LHCN-M2 (cell line): ENCODE results near the gene C2. TPM values are rescaled to one million over a fixed set of nuclear protein-coding genes. Genes with fewer than 3 reads are reported as not detected.
"Not testable (repeated sequence)": the region's sequence is repeated elsewhere in the genome, so short reads cannot be mapped to it uniquely, and the experiment has no call there.

ENCODE experiments used
- DNase-seq: peaks from one replicate; pipeline ENCODE4 v3.0.0-alpha.2; 2012; ENCODE audit warnings: low read depth
- total RNA-seq: library from RNA; depleted of rRNA; stranded (reverse); fragments of >200 nt; gene quantifications from 2 replicates; pipeline ENCODE4 v1.2.3, GENCODE V29; 2014

Gene C2
- total RNA-seq, 1 experiment from 2014 or later: 0.86 TPM

DNA sequence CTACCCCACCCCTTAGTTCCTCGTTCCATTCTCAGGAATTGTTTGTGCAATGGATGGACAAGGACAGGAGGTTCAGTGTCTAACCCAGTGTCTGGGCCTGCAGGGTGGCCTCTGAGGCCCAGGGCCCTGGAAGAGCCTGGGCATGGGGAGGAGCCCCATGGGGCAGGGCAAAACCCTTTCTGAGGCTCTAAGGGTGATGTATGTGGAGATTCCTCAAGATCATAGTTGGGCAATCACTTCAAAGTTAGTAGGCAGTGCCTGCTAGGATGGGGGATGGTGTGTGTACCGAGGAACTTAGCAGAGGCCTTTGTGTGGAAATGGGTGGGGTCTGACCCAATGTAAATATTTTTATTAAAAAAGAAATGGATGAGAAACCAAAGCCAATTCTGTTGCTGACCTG, 6.7 kb upstream of the C2 start:
- no peak for DNase-seq

DNA sequence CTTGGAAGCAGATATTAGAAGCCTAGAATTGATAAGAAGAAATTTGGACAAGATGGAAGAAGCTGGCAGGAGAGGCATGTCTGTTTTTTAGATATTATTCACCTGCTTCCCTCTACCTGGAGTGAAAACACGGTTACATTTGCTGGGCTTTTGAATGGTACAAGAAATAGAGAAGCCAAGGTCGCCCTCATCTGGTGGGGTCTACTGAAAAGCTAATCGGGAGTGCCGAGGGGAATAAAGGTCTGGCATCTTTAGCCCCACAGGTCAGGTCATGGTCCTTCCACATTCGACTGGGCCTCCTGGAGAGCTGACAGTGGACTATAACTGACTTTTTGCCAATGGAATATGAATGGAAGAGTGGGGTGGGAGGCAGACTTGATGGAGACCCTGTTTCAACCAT, 4.6 kb upstream of the C2 start:
- DNase-seq: no peak

- DNase-seq: no peak
These were observed 550 bp downstream of the C2 start for GRCh38 chr6:31927863-31928671.

- no peak for DNase-seq
These were observed 1.1 kb downstream of the C2 start for GRCh38 chr6:31928672-31928939.

GRCh38 chr6:31930962-31931361, 3.4 kb downstream of the C2 start:
- DNase-seq: no peak

DNA sequence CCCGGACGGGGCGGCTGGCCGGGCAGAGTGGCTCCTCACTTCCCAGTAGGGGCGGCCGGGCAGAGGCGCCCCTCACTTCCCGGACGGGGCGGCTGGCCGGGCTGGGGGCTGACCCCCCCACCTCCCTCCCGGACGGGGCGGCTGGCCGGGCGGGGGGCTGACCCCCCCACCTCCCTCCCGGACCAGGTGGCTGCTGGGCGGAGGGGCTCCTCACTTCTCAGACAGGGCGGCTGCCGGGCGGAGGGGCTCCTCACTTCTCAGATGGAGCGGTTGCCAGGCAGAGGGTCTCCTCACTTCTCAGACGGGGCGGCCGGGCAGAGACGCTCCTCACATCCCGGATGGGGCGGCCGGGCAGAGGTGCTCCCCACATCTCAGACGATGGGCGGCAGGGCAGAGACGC, 4.6 kb downstream of the C2 start:
- DNase-seq: not testable (repeated sequence)

- no peak for DNase-seq
These were observed 6.0 kb downstream of the C2 start for GRCh38 chr6:31933537-31933936.

DNA sequence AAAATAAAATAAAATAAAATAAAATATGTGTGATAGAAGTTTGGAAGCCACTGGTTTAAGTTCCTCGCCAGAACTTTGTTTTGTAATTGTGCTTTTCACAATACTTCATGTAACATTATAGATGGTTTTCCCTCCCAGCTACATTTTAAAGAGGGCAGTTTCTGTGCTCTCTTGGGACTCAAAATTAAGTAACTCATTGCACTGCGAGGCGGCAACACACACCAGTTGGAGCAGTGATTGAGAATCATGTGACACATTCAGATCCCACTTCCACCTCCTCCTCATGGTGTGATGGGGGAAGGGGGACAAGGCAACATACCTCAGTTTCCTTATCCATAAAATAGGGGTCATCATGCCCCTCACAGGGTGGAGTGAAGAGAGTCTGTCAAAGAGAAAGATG, 7.5 kb downstream of the C2 start:
- no peak for DNase-seq

DNA sequence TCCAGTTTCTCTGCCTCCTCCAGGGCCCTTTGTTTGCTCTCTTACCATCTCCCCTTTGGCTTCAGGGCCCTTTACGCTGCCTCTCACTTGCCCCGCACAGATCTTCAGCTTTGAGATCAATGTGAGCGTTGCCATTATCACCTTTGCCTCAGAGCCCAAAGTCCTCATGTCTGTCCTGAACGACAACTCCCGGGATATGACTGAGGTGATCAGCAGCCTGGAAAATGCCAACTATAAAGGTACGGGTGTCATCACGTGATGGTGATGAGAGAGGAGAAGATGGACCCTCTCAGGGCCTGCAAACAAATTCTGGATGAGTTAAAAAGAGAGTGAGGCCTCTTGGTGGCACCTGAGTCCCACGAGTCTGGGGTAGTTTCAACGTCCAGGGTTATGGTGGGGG, 8.3 kb downstream of the C2 start:
- DNase-seq: no peak

- DNase-seq: peak; percentile 50
These were observed 12.7 kb downstream of the C2 start for GRCh38 chr6:31940256-31940664.

GRCh38 chr6:31943742-31944141, 16.2 kb downstream of the C2 start:
- DNase-seq: no peak

- no peak for DNase-seq
These were observed 17.6 kb downstream of the C2 start for GRCh38 chr6:31945154-31945506.

DNA sequence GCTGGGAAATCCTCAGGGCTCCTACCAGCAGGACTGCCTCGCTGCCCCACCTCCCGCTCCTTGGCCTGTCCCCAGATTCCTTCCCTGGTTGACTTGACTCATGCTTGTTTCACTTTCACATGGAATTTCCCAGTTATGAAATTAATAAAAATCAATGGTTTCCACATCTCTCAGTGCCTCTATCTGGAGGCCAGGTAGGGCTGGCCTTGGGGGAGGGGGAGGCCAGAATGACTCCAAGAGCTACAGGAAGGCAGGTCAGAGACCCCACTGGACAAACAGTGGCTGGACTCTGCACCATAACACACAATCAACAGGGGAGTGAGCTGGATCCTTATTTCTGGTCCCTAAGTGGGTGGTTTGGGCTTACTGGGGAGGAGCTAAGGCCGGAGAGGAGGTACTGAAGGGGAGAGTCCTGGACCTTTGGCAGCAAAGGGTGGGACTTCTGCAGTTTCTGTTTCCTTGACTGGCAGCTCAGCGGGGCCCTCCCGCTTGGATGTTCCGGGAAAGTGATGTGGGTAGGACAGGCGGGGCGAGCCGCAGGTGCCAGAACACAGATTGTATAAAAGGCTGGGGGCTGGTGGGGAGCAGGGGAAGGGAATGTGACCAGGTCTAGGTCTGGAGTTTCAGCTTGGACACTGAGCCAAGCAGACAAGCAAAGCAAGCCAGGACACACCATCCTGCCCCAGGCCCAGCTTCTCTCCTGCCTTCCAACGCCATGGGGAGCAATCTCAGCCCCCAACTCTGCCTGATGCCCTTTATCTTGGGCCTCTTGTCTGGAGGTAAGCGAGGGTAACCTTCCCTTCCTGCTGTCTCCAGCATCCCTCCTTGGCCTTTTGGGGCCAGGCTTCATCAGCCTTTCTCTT, 18.2 kb downstream of the C2 start, which contains the start of gene CFB:
Gene CFB, plus strand, starts transcription at position 589 of the 863 bp plus-strand sequence. Its CDS starts 127 bp downstream, at position 716.
- peak; percentile 69 for DNase-seq

GRCh38 chr6:31946370-31946885, 18.9 kb downstream of the C2 start:
- no peak for DNase-seq

DNA sequence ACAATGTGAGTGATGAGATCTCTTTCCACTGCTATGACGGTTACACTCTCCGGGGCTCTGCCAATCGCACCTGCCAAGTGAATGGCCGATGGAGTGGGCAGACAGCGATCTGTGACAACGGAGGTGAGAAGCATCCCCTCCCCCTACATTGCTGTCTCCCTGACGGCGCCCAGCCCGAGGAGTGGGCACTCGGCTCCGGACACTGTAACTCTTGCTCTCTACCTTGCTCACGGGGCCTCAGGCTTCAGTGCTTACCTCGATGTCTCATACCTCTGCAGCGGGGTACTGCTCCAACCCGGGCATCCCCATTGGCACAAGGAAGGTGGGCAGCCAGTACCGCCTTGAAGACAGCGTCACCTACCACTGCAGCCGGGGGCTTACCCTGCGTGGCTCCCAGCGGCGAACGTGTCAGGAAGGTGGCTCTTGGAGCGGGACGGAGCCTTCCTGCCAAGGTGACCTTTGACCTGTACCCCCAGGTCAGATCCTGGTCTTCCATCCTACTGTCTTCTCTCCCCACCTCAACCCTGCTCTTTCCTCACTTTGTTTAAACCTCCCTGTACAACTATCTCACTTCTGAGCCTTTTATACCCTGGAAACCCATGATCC, 19.7 kb downstream of the C2 start:
- DNase-seq: no peak

GRCh38 chr6:31947864-31948263, 20.3 kb downstream of the C2 start:
- DNase-seq: no peak

DNA sequence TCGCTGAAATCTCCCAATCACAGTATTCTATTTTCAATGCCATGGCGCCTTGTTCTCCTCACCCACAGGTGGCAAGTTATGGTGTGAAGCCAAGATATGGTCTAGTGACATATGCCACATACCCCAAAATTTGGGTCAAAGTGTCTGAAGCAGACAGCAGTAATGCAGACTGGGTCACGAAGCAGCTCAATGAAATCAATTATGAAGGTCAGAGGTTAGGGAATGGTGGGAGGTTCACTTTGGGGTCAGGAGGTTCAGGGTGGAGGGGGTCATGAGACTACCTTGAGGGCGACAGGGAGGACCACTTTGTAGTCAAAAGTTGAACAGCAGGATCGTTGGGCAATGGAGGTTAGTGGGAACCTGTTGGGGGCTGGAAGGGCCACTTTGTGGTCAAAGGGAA, 20.8 kb downstream of the C2 start:
- DNase-seq: no peak

GRCh38 chr6:31948753-31949413, 21.4 kb downstream of the C2 start:
- DNase-seq: peak; percentile 40

- DNase-seq: no peak
These were observed 22.5 kb downstream of the C2 start for GRCh38 chr6:31949926-31950548.

- peak; percentile 59 for DNase-seq
These were observed 24.8 kb downstream of the C2 start for GRCh38 chr6:31952140-31952805.

DNA sequence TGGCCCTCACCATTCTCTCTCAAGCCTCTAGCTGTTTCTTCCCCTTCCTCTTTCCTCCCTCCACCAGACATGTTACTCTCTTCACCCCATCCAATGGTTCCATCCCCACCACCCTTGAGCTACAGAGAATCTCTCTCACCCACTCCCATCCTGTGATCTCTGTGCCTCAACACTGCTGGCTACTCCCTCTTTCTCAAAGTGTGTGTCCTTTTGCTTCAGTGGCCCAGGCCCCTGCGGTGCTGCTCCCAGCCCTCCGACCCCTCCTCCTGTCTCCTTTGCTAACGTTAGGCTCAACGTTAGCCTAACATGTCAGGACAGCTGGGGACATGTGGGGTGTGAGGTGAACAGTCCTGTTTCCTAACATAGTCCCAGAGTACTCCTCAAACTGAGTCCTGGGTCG, 25.4 kb downstream of the C2 start:
- no peak for DNase-seq
